OCI-LY3 (cell line): ENCODE measurements around the gene PTDSS2.
"Not testable (repeated sequence)": the region's sequence is repeated elsewhere in the genome, so short reads cannot be mapped to it uniquely, and the experiment has no call there.

Source experiments
- H2AFZ ChIP-seq: fragments of 200-600, 300-600 bp; shearing (Covaris generic); 2 replicates; pipeline ENCODE4 v1.6.0; 2014; ENCODE audit warnings: antibody characterized with exemption, low read depth, low read length
- H3K27ac ChIP-seq: fragments of 200-600, 300-600 bp; sonication (generic); 2 replicates; pipeline ENCODE4 v1.5.1; 2014; ENCODE audit warnings: mild to moderate bottlenecking, low read length, moderate library complexity, mixed read lengths
- H3K27me3 ChIP-seq: fragments of 200-600, 300-600 bp; sonication (generic); 2 replicates; pipeline ENCODE4 v1.6.1; 2014; ENCODE audit warnings: low read depth, low read length, mixed read lengths
- H3K36me3 ChIP-seq: fragments of 200-600, 300-600 bp; sonication (generic); replicated peaks from 2 replicates; pipeline ENCODE3; 2014; ENCODE audit warnings: low read depth, low read length, mixed read lengths
- H3K4me1 ChIP-seq: fragments of 300-600, 200-600 bp; sonication (generic); 2 replicates; pipeline ENCODE4 v1.6.1; 2014; ENCODE audit warnings: low read length, mixed read lengths
- H3K4me2 ChIP-seq: fragments of 200-600, 300-600 bp; sonication (generic); 2 replicates; pipeline ENCODE4 v1.6.1; 2014; ENCODE audit warnings: low read length, mixed read lengths
- H3K4me3 ChIP-seq: fragments of 300-600, 200-600 bp; sonication (generic); 2 replicates; pipeline ENCODE4 v1.5.1; 2014; ENCODE audit warnings: antibody characterized with exemption, mild to moderate bottlenecking, low read length, moderate library complexity
- H3K79me2 ChIP-seq: fragments of 300-600, 200-600 bp; shearing (Covaris generic); 2 replicates; pipeline ENCODE4 v1.6.1; 2014; ENCODE audit warnings: mild to moderate bottlenecking, low read length, mixed read lengths
- H3K9ac ChIP-seq: fragments of 300-600, 200-600 bp; shearing (Covaris generic); 2 replicates; pipeline ENCODE4 v1.6.0; 2014; ENCODE audit warnings: mild to moderate bottlenecking, low read length, moderate library complexity
- H3K9me3 ChIP-seq: fragments of 200-600, 300-600 bp; shearing (Covaris generic); 2 replicates; pipeline ENCODE4 v1.6.1; 2014; ENCODE audit warnings: low read length, mixed read lengths; ENCODE audit not compliant: insufficient read depth
- H4K20me1 ChIP-seq: fragments of 200-600, 300-600 bp; sonication (generic); 2 replicates; pipeline ENCODE4 v1.6.1; 2016; ENCODE audit warnings: low read length, mixed read lengths; ENCODE audit not compliant: insufficient read depth
- CTCF ChIP-seq: fragments of 200-600, 300-600 bp; sonication (generic); IDR thresholded peaks from 2 replicates; pipeline ENCODE4 v1.5.1; 2014; ENCODE audit warnings: antibody characterized with exemption, low read length, low read depth
- EZH2phosphoT487 ChIP-seq: fragments of 200-600 bp; shearing (Covaris generic); IDR thresholded peaks from 2 replicates; pipeline ENCODE4 v1.6.1; 2018; ENCODE audit warnings: antibody characterized with exemption, mixed run types, low read depth

The PTDSS2 gene

GRCh38 chr11:465896-466530, 15.9 kb downstream of the PTDSS2 start:
- no peak for TF ChIP-seq CTCF
- no peak for TF ChIP-seq EZH2phosphoT487
- Histone ChIP-seq H3K27ac (no peak overlapping the region), H3K4me2 (no peak overlapping the region)

GRCh38 chr11:468036-468435, 18.0 kb downstream of the PTDSS2 start:
- Histone ChIP-seq H3K79me2 (peaks cover 4% of the 10 kb centered on the region; the same call in 1 of the 2 replicates), H3K27ac (no peak overlapping the region), H3K4me3 (no peak overlapping the region), H3K9me3 (no peaks in the 10 kb centered on the region), H4K20me1 (no peaks in the 10 kb centered on the region), H3K9ac (no peak overlapping the region), H2AFZ (no peak overlapping the region), H3K27me3 (no peaks in the 10 kb centered on the region), H3K4me2 (no peak overlapping the region), H3K36me3 (peaks cover 2% of the 10 kb centered on the region), H3K4me1 (no peaks in the 10 kb centered on the region)
- no peak for TF ChIP-seq CTCF
- TF ChIP-seq EZH2phosphoT487: no peak

More at GRCh38 chr11:465896-466530, 15.9 kb downstream of the PTDSS2 start:
- H3K4me1 ChIP-seq: no peaks in the 10 kb centered on the region
- H4K20me1 ChIP-seq: no peaks in the 10 kb centered on the region
- H3K9ac ChIP-seq: no peak overlapping the region
- no peaks in the 10 kb centered on the region for H3K9me3 ChIP-seq
- H2AFZ ChIP-seq: no peak overlapping the region
- H3K4me3 ChIP-seq: no peak overlapping the region
- no peaks in the 10 kb centered on the region for H3K79me2 ChIP-seq
- H3K27me3 ChIP-seq: no peaks in the 10 kb centered on the region
- H3K36me3 ChIP-seq: peaks cover 2% of the 10 kb centered on the region

GRCh38 chr11:468493-468892, 18.4 kb downstream of the PTDSS2 start:
- Histone ChIP-seq H4K20me1 (no peaks in the 10 kb centered on the region), H3K9me3 (no peaks in the 10 kb centered on the region), H3K79me2 (peaks cover 4% of the 10 kb centered on the region; the same call in 1 of the 2 replicates), H3K9ac (no peak overlapping the region), H3K27ac (no peak overlapping the region), H3K27me3 (no peaks in the 10 kb centered on the region), H3K4me3 (no peak overlapping the region), H2AFZ (no peak overlapping the region), H3K4me1 (no peaks in the 10 kb centered on the region), H3K36me3 (peaks cover 2% of the 10 kb centered on the region), H3K4me2 (no peak overlapping the region)
- TF ChIP-seq CTCF: no peak
- no peak for TF ChIP-seq EZH2phosphoT487

- H3K4me1 ChIP-seq: not testable (repeated sequence)
Measured at GRCh38 chr11:469026-469683, 19.1 kb downstream of the PTDSS2 start.

More at GRCh38 chr11:469026-469683, 19.1 kb downstream of the PTDSS2 start:
- H3K9me3 ChIP-seq, H3K4me2 ChIP-seq, H4K20me1 ChIP-seq, H3K9ac ChIP-seq, H3K4me3 ChIP-seq, H3K27me3 ChIP-seq, H3K36me3 ChIP-seq, H3K79me2 ChIP-seq, H3K27ac ChIP-seq, H2AFZ ChIP-seq: not testable (repeated sequence)
